Measurements from ENCODE around the gene DYRK1A.

The DYRK1A gene

DNA sequence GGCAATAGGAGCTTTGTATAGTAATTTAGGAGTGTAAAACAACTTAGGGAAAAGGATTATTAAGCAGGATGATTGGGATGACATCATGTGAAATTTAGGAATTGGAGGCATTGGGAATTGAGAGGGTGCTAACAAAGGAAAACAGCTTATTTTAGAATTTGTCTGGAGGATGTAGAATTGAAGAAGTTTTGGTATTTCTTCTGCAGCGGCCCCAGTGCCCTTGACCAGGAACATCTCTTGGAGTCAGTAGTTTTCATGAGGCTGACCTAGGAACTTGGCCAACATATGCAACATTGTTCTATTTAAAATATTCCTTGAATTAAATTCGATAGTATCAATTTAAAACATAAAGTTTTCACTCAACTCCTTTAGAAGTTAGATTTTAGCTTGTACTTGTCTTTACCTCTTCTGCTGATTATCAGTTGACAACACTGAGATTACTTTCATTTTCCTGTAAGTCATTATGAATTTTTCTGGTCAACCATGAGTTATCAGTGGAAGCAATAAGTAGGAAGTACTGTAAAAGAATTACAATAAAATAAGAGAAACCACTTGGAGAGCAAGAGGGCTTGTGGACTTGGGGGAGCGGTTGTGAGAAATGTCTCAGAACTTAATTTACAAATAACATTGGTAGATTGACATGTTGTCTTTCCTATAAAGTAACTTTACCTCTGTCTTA, 52.8 kb downstream of the DYRK1A start:
- DNase-seq (ENCODE audit: low spot score): no peak

DNA sequence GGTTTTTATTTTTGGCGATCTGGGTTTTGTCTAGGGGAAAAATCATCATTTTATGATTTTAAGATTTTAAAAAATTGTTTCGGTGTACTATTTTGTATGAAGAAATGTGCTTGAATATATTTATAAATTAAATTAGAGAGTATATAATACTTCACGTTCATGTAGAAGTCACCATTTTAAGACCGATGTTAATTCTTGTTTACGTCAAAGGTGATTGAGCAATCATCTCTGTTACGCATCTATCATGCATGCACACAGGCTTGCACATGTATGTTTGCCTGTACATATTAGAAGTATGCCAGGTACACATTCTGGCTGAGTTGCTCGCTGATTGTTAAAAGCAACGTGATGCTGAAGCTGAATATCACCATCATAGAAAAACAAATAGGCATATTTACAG, 54.7 kb downstream of the DYRK1A start:
- DNase-seq (ENCODE audit: low spot score): no peak

DNA sequence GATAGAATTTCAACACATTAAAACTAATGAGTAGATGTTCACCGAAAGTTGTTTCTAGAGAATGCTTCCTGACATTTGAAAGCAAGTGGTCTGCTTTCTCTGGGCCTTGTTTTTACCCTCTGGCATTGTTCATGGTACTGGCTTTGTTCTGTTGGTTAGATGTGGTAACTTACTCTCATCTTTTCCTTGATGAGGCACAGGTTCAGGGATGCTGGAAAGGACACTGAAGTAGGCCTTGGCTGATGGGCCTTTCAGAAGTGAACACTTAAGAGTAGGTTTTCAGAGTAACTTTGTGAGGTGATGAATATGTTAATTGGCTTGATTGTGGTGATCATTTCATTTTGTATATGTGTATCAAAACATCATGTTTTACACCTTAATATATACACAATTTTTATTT, 55.8 kb downstream of the DYRK1A start:
- no peak for DNase-seq (ENCODE audit: low spot score)

DNA sequence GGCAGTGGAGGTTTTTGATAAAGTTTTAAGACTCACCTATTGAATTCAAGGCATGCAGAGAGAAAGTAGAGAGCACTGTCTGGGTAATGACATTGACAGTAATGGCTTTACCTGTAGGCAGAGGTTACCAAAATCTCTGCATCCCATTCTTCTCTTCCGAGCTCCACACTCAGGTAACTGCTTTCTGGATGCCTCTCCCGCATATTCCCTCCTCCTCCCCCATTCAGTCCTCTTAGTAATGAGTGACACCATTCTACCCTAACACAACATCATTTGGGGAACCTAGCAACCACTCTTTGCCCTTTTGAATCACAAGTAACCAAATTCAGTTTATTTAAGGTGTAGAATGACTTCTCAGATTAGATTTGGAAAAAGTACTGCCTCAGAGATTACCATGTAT, 56.5 kb downstream of the DYRK1A start:
- no peak for DNase-seq (ENCODE audit: low spot score)

DNA sequence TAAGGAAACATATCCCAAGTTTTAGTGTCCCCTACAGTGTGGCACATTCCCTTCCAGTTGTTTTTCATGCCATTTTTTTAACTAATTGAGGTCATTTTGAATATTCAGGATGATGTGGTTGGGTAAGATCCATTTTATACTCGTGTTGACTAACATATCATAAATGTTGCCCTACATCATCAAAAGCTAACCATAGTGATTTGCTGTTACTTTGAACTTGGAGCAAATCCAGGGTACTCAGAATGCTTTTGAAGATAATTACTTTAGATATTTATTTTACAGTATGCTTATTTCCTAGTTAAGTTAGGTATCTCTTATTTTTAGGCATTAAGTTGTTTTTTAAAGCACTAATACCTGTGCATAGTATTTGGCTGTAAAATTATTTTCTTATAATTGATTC, 57.8 kb downstream of the DYRK1A start:
- no peak for DNase-seq (ENCODE audit: low spot score)

DNA sequence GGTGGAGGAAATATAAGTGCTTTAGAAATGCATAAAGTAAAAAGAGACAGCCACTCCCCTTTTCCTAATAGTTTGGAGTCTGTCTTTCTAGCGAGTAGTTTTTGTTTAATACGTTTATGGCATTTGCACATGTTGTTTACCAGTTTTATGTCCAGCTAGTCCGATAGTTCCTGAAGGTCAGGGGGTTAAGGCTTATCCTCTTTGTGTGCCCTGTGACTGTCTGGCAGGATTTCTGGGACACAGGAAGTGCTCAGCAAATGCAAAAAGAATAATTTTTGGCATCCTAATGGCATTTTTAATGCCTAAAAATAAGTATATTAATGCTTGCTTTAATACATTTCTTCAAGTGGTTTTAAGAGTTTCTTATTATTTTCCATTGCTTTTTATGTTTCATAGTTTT, 58.4 kb downstream of the DYRK1A start:
- no peak for DNase-seq (ENCODE audit: low spot score)

DNA sequence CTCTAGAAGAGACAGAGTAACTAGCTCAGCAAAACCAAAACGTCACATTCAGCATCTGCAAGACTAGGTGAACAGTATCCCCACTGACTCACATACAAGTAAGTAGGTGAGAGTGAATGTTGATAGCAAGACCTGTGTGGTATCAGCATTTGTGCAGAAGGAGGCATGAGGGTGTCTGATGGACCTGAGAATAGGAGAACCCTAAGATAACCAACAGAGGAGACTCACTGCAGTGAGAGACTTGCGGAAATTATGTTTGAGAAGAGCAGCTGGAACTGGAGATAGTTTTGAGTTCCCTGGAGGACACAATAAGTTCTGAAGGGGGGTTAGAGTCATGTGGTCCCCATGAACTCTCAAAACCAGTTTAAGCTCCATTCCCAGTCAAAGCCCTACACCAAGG, 59.1 kb downstream of the DYRK1A start:
- peak; percentile 38 for DNase-seq (ENCODE audit: low spot score)

DNA sequence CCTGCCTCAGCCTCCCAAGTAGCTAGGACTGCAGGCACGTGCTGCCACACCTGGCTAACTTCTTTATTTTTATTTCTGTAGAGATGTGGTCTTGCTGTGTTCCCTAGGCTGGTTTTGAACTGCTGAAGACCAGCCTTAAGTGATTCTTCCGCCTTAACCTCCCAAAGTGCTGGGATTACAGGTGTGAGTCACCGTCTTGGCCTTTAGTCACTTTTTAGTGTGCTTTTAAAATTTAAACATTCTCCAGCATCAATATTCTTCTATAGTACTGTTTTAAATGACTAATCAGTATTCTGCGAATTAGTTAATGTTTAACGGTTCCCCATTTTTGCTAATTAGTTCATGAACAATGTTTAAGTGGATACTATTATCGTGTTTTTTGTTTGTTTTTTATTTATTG, 60.6 kb downstream of the DYRK1A start:
- no peak for DNase-seq (ENCODE audit: low spot score)

DNA sequence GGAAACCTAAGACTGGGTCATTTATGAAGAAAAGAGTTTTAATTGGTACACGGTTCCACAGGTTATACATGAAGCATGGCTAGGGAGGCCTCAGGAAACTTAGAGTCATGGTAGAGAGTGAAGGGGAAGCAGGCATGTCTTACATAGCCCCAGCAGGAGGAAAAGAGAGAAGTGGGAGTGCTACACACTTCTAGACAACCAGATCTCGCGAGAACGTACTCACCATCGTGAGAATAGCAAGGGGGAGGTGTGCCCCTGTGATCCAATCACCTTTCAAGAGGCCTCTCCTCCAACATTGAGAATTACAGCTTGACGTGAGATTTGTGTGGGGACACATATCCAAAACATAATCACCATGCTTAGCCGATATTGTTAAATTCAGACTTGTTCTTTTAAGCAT, 62.8 kb downstream of the DYRK1A start:
- no peak for DNase-seq (ENCODE audit: low spot score)

DNA sequence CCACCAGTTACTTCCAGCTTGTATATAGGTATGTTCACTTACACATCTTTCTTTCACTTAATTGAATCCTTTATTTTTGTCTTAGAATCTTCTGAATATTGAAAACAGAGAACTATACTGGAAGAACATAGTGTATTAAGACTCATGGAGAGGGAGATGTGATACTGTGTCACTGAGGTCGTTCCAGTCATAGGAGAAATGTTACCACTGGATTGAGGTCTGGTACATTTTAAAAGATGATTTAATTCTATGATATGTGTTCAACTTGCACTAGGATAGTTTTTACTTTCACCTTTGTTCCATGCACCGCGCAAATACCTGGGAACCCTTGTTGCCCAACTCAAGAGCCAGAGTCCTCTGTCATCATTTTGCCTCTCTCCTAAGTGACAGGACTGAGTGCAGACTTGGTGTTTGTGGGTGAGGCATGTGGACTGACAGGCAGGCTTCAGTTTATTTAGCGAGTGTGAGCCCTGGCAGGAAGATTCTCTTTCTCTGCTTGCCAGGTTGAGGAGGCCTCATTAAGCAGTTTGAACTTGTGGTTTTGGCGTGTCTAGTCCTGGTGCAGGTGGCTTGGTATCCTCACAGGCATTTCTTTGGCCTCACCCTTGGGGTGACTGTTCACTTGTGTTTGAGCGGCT, 63.7 kb downstream of the DYRK1A start:
- DNase-seq (ENCODE audit: low spot score): no peak

DNA sequence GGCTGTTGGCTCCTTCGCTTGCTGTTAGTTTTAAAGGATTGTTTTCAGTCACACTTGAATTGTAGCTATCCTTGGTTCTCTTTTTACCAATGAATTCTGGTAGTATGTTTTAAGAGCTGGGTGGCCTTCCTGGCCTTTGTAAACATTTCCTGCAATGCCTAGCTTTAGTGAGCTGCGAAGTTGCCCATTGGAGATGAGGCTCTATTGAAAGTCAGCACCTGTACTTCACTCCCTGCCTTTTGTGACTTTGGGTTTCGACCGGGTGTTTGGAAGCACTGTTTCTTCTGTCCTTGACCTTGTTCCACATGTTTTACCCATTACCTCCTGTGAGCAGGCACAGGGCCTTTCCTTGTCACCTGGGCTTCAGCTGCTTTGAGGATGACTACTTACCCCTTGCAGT, 64.7 kb downstream of the DYRK1A start:
- DNase-seq (ENCODE audit: low spot score): no peak

DNA sequence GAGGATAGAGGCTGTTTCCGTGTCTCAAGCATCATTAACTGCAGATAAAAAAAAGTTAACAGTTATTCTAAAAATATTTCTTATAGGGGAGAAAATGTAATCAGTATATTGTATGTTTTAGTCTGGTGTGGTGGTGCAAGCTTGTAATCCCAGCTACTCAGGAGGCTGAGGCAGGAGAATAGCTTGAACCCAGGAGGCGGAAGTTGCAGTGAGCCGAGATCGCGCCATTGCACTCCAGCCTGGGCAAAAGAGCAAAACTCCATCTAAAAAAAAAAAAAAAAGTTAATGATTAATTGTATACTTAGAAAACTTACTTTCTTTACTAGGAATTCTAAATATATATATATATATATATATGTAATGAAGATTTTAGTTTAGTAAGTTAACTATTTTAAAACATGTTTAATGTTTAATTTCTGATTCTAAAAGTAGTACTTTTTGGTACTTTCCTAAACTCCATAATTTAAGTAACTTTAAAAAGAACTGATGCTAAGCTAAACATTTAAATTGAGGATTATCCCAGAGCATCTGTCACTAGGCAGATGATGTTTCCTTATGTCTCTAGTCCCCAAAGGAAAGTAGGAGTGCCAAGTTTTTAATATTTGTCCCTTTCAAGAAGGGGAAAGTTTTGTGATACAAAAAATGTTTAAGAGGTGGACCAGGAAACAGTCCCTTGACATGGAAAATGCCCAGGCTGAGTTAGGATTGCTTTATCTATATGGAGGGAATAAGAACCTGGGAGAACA, 66.3 kb downstream of the DYRK1A start:
- no peak for DNase-seq (ENCODE audit: low spot score)

DNA sequence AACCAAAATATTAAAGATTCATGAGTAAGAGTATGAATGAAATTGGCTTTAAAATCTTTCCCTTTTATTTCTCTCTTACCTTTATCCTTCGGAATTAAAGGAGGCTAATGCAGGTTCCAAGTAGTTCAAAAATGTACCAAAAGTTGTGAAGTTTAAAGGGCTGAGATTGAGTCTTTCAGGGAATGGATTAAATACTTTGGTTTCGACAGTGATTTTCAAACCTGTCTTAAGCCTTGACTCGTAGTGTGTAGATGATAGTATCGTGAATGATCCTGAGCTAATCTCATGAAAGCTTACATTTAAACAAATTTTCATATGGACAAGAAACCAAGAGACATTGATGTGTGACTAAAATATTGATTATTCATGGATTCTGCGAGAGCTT, 66.9 kb downstream of the DYRK1A start:
- no peak for DNase-seq (ENCODE audit: low spot score)

DNA sequence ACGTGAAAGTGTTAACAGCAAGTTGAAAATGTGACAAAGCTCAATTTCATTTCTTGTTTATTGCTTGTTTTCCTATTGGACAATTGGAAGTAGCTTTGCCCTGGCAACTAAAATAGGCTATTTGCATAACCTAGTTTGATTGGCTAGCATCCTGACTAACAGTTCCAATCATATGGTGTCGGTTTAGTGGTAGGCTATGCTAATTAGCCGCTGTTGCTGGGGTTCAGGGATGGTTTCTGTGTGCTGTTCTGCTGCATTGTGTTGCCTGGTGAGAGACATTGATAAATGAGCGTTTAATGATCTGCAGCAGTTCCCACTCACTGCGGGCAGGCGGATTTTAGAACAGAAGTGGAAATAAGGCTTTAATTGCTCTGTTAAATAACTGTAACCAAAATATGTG, 68.5 kb downstream of the DYRK1A start:
- DNase-seq (ENCODE audit: low spot score): peak; percentile 88

DNA sequence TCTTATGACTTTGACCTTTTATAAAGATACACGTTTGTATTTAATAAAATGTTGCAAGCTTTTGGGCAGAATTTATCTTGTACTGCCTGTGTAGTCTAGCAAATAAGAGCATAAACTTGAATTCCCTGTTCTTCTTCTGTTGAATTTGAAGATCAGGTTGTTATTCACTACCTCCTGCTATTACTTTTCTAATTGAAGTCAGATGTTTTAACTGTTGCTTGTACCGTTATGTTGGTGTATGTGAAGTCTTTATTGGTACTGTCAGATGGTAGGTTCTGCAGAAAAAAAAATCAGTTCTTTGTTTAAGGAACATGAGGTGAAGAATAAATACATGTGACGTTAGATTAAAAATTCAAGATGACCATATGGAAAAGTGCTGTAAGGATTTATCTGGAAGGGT, 69.1 kb downstream of the DYRK1A start:
- DNase-seq (ENCODE audit: low spot score): no peak

DNA sequence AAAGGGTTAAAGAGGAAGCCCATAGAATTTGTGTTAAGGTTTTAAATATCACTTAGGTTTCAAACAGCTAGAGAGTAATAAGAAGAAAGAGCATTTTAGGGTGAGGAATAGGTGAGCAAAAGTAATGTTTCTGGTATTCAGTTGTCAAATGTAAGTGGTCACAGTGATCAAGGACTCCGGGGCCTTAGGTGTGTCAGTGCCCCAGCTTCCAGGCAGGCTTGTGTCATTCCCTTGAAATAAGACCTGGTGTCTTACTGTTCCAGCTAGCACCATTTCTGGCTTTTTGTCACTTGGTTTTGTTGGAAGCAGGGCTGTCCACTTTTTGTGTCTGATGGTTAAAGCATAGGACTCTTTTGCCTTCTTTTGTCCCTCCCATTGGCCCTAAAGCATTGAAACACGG, 69.6 kb downstream of the DYRK1A start:
- no peak for DNase-seq (ENCODE audit: low spot score)

DNA sequence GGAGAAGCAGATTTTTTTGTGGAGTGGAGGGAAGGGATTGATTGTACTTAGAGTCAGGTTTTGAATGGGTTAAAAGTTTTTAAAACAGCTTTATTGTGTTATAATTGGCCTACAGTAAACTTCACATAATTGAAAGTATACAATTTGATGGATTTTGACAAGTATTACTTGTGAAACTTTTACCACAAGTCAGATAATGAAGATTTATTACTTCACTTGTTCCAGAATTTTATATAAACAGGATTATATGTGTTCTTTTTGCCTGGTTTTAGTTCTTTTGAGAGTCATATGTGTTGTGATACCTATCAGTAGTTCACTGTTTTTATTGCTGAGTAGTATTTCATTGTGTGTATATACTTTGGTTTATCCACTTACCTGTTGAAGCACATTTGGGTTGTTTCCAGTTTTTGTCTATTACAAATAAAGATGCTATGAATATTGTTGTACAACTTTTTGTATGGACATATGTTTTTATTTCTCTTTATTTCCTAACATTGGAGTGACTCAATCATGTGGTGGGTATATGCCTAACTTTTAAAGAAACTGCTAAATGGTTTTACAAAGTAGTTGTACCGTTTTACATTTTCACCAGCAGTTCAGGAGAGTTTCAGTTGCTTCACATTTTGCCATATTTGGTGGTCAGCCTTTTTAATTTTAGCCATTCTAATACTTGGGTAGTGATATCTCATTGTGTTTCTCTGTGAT, 71.0 kb downstream of the DYRK1A start:
- DNase-seq (ENCODE audit: low spot score): no peak

DNA sequence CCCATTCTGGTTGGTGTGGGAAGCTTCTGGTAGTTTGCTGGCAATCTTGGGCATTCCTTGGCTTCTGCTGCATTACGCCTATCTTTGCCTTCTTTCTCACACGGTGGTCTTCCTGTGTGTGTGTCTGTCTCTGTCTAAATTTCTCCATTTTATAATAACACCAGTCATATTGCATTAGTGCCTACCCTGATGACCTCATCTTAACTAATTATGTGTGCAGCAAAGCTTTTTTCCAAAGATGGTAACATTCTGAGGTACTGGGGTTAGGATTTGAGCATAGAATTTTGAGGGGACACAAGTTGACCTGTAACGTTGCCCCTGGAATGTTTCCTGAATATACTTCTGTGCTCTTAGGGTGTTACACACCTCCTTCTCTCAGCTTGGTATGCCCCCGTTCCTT, 77.1 kb downstream of the DYRK1A start:
- DNase-seq (ENCODE audit: low spot score): no peak

DNA sequence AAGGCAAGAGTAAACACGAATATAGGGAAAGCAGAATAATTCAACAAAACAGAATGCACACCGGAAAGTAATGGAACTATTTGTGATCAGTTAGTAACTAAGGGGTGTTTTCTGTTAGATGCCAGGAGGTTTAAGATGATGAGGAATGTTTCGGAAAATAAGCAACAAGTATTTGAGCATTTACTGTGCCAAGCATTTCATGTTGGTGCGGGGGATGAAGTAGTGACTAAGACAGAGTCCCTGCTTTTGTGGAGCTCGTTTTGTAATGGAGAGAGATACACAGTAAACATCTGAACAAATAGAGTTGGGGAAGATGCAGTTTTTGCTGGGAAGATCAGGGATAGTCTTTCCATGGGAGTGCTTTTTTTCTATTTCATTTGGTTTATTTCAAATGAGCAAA, 78.7 kb downstream of the DYRK1A start:
- DNase-seq (ENCODE audit: low spot score): no peak

DNA sequence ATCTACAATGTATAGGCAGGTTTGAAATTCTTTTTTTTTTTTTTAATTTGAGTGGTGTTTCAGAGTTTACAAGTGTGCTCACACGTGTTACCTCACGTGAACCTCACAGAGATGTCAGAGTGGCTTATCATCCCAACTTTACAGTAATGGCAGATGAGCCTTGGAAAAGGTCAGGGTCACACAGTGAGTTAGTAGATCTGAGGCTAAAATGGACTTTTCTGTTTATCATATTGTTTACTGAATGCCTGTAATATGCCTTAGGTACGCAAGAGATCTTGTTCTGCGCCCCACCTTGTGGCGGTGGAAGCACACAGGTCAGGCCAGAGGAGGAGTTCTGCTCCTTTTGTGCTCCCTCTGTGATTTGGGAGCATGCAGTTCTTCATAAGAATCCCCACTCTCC, 80.0 kb downstream of the DYRK1A start:
- DNase-seq (ENCODE audit: low spot score): no peak

DNA sequence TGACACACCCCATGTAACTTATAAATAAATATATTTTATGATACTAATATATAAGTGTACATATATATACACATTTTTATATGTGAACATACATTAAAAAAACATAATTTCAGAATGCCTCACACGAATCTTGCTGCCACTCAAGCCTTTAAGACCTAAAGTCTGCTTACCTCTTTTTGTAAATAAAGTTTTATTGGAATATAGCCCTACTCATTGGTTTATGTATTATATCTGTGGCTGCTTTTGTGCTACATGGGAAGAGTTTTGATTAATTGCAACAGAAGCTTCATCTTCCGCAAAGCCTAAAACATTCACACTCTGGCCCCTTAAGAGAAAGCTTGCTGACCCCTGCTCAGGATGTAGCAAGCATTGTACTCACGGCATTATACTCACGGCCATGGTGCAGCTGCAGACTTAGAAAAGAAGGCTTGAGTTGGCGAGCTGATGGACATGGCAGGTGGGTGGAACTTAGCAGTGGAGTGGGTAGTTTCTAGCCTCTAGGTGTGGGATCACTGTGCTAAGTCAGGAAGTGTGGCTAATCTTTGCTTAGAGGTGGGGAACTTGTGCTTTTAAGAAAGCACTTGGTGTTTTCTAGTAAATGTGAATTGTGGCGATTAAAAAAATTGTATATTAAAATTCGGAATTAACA, 80.8 kb downstream of the DYRK1A start:
- no peak for DNase-seq (ENCODE audit: low spot score)

DNA sequence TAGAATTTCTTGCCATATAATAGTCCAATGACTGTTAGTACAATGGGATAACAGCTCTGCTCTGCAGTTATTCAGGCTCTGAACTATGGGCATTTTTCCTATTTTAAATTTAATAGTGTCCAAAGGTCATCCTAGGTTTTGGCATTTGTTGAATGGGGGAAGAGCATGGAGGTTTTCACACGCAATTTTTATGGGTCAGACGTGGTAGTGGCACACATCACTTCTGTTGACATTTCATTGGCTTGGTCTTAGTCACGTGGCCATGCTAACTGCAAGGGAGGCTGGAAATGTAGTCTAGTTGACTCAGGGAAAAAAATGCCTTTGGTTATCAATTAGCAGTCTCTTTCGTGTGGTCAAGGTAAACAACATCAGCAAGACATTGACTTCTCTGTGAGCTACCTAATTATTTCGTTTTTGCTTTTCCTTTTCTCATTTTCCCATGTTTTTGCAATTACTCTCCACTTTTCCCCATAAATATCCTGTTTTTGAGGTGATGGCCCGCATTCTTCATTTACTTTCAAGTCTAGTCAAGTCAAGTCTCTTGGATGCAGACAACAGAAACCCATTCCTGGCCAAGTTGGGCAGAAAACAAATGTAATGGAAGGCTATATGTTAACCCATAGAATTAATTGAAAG, 82.8 kb downstream of the DYRK1A start:
- peak; percentile 32 for DNase-seq (ENCODE audit: low spot score)

All from hematopoietic multipotent progenitor cell treated with erythropoietin and hydrocortisone succinate and interleukin-3 and kit ligand, for 15 days (in vitro differentiated cells).